NCI-H69 (cell line): ENCODE results near the gene NCBP2.

Source experiments
- DNase-seq: peaks from one replicate; lab custom pipeline; 2025; lab: John Stamatoyannopoulos, UW

NCBP2 gene

GRCh38 chr3:196942226-196942914 lies at the start of gene NCBP2:
NCBP2 (minus strand) TSS chr3:196942528; CDS start chr3:196942503, 25 bp downstream.
- DNase-seq: peak; percentile 99

- no peak for DNase-seq
These were observed 49.5 kb upstream of the NCBP2 start for GRCh38 chr3:196991581-196992460.

DNA sequence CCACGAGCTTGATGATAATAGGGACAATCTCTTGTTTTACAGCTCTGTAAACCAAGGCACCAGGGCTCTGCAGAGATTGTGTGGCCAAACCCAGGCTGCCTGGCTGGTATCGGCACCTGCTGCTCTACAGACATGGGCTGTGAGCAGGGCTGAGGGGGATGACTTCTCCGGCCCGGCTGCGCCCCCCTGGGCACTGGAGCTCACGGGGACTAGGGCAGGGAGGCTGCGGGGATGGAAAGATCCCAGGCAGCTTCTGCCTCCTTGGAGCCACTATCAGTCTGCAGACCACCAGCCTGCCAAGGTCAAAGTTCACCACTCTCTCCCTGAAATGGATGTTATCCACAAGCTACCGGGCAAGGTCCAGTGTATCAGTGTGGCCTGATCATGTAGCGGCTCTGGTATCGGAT lies 48.3 kb upstream of the NCBP2 start:
- no peak for DNase-seq

DNA sequence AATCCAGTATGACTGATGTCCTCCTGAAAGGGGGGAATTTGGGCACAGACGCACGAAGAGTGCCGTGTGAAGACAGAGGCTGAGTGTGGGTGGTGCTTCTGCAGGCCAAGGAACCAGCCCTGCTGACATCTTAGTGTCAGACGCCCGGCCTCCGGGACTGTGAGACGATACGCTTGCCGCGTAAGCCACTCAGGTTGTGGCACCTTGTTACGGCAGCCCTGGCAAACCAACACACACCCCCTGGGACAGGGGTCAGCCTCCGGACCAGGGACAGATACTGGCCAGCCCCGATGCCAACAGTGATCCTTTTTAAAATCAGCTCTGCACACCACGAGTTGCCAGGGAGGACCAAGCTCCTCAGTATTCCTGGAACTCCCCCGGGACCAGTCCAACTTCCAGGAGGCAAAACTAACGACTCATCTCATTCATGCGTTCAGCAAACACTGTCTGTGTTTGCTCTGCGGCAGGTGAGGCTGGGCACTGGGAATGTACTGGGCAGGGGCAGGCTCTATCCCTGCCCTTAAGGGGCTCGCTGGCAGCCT lies 47.5 kb upstream of the NCBP2 start:
- DNase-seq: peak; percentile 92

GRCh38 chr3:196988241-196989029 lies 46.1 kb upstream of the NCBP2 start:
- DNase-seq: peak; percentile 67

- DNase-seq: no peak
These were observed 44.7 kb upstream of the NCBP2 start for GRCh38 chr3:196987022-196987421.

DNA sequence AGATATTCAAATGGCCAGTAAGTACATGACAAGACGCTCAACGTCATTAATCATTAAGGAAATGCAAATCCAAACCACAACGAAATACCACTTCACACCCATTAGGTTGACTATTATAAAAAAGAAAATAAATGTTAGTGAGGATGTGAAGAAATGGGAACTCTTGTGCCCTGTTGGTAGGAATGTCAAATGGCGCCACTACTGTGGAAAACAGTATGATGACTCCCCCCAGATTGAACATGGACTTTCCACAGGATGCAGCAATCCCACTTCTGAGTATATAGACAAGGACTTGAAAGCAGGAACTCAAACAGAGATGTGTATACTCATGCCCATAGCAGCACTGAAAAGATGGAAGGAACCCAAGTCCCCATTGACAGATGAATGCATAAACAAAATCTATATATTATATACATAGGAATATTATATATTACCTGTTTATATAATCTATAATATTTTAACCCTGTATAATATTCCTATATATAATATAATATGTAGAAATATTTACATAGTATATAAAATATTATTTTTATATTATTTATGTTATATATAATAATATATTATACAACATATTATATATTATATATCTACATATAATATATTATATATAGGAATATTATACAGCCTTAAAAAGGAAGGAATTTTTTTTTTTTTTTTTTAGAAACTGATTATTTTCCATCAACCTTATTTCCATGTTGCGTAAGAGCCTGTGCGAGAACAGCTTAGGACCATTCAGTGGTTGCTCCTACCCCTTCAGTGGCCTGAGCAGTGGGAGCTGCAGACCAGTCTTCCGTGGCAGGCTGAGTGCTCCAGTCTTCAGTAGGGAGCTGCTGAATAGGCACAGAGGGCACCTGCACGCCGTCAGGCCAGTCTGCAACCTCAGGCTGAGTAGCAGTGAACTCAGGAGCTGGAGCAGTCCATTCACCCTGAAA lies 43.9 kb upstream of the NCBP2 start:
- DNase-seq: no peak

- DNase-seq: no peak
These were observed 43.0 kb upstream of the NCBP2 start for GRCh38 chr3:196985298-196985697.

GRCh38 chr3:196983186-196983585 lies 40.9 kb upstream of the NCBP2 start:
- no peak for DNase-seq

DNA sequence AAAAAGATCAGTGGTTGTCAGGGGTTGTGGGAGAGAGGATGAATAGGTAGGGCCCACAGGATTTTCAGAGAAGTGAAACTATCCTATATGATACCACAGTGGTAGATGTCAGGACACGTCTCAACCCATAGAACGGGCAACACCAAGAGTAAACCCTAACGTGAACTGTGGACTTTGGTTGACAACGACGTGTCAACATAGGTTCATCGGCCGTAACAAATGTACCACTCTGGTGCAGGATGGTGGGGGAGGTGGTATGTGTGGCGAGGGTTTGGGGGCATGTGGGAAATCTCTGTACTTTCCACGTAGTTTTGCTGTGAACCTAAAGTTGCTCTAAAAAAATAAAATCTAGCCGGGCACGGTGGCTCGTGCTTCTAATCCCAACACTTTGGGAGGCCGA lies 39.3 kb upstream of the NCBP2 start:
- no peak for DNase-seq

DNA sequence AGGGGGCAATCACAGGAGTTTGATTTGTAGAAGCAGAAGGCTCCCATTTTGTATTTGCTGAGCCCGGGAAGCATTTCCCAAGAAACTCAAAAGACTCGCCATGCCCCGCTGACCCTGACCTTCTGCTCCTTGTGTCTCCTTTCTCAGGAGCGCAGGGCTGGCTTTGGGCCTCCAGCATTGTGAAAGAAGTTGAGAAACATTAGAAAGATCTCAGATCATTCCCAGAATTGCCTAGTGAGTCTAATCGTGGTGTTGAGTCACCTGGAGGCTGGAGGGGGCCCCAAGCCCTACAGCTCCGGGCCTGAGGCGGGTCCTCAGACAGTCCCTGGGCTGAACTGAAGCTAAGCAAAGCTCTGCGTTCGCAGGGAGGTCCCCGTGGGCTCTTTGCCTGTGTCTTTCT lies 37.2 kb upstream of the NCBP2 start:
- no peak for DNase-seq

DNA sequence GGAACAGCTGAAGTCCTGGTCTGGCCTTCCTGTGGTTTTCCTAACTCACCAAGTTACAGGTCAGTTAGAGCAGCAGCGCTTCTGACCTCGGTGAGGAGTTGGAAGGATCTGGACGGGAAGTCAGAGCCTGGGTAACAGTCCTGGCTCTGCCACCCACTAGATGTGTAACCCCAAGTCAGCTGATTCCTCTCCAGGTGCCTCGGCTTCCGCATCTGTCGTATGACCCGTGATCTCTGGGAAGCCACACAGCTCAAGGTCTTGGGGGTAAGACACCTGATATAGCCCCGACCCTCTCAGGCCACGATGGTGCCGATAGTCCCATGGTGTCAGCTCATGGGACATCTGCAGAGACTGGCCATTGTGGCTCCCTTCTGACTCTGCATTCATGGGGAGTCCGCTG lies 34.6 kb upstream of the NCBP2 start:
- DNase-seq: no peak

DNA sequence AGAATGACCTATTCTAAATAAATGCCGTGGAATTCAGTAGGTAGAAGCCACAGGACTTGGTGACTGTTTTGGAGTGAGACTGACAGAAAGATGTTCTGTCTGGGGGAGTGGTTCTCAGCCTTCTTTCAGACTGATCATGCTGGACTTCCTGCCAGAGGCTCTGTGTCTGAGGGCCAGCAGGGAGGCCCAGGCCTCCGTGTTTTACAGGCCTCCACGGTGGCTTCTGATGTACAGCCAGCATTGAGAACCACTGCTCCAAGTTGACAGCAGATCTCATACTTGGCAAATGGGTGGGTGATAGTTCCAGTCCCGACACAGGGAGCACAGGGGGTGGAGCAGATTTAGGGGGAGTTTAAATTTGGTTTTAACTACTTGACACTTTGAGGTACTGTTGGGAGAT lies 33.0 kb upstream of the NCBP2 start:
- DNase-seq: no peak

DNA sequence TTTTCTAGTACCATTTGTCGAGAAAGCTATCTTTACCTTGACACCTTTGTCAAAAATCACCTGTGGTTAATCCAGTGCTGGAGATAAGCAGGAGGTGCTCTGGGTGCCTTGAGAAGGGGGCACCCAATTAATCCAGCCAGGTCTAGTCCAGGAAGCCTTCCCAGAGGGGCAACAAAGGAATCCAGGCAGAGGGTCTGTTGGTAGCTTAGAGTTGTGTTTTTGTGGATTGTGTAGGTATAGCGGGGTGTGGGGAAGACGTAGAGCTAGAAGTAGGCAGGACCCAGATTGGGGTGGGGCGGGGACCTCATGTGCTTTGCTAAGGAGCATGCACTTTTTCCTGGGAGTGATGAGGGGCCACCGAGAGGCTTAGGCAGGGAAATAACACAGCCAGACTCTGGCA lies 32.3 kb upstream of the NCBP2 start:
- DNase-seq: no peak

DNA sequence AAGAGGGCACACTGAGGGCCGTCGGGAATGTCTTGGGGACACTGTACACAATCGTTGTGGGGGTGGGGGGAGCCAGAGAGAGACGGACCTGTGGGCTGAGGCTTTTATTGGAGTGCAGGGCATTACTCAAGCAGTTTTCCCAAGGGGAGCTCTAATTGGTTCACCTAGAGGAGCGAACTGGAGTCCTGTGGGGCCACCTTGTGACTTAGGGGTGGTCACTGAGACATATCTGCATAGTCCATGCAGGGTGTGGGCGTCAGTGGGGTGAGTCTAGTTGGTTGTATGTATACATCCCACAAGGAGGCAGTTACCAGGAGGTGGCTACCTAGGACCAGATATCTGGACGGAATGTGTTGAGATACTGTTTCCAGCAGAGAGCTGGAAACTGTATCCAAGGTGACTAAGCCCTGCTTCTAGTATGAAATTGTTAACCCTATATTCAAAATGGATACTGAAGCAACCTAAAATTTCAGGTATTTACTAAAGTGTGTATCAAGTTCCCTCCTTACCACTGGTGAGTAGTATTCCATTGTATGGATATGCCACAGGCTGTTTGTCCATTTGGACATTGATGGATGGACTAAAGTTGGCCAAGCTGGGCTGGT lies 28.9 kb upstream of the NCBP2 start:
- DNase-seq: no peak

DNA sequence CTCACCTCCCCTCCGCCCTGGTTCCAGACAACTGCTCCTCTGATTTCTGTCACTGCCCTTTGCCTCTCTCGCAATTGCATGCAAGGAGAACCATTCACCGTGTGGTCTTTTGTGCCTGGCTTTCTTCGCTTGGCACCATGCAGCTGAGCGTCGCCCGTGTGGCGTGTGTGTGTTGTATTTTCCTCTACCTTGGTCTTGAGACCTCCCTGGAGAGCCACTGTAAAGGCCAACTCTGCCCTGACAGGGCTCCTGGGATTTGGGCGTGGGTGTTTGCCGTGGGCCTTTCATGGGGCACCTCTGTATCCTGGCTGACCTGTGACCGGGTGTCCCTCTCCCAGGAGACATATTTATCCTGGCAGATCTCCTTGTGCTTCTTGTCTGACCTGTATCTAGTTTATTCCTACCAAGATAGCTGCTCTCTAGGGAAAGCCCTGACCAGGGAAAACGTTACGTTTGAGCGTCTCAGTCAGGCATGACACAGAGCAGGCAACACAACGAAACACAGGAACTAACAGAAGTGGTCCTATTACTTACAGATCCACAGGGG lies 28.3 kb upstream of the NCBP2 start:
- DNase-seq: no peak

- peak; percentile 82 for DNase-seq
These were observed 27.6 kb upstream of the NCBP2 start for GRCh38 chr3:196969660-196970546.

DNA sequence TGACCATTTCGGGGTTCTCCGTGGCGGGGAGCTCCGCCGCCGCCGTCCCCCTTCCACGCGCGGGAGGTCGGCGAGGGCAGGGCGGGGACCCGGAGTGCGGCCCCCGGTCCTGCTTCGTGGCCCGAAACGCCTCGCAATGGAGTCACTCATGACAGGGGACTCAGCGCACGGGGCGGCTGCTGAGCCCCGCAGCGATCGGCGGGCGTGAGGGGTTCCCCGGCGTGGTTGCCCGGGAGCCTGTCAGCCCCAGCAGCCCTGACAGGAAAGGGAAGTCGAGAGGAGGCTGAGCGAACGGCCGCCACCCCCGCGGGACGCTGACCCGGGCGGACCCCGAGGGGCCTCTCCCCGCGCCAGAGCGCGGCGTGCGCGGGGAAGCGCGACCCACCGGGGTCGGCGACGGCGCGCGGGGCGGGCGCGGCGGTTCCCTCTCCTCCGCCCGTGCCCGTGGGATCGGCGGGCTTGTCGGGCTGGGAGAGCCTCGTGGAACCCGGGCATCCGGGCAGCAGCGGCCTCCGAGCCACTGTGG lies 26.9 kb upstream of the NCBP2 start:
- DNase-seq: peak; percentile 73
